Activated T-cell treated with anti-CD3 and anti-CD28 coated beads, Interleukin-2, amount 50 U/mL, for 72 hours (primary cell): ENCODE data around the gene SLC45A1. TPM values are rescaled to one million over a fixed set of nuclear protein-coding genes. Genes with fewer than 3 reads are reported as not detected.

Source experiments
- ATAC-seq, 2 donors: fragments of 150-1000 bp; cut with Tn5 transposase; replicated peaks in 1 of 2; 2 replicates each; pipeline ENCODE4 v1.10.0; 2021; ENCODE audit warnings: moderate library complexity in 2 of 2, mild to moderate bottlenecking in 1 of 2
- DNase-seq, 2 donors: peaks; one replicate each; pipeline ENCODE4 v3.0.0; 2021 to 2022; ENCODE audit warnings: mixed read lengths in 1 of 2
- H3K27ac Mint-ChIP-seq: one replicate; pipeline ENCODE4 v1.8.0; 2022; ENCODE audit warnings: mild to moderate bottlenecking, moderate library complexity, mixed read lengths
- H3K27me3 Mint-ChIP-seq: one replicate; pipeline ENCODE4 v1.8.0; 2022; ENCODE audit warnings: low read depth, mixed read lengths
- H3K36me3 Mint-ChIP-seq, 2 donors: one replicate each; pipeline ENCODE4 v1.8.0; 2022; ENCODE audit warnings: mixed read lengths in 2 of 2, mild to moderate bottlenecking in 1 of 2; ENCODE audit not compliant: insufficient read depth in 2 of 2
- H3K4me1 Mint-ChIP-seq: one replicate; pipeline ENCODE4 v1.8.0; 2022; ENCODE audit warnings: low read depth, mixed read lengths
- H3K4me3 Mint-ChIP-seq, 2 donors: one replicate each; pipeline ENCODE4 v1.8.0; 2022; ENCODE audit warnings: mild to moderate bottlenecking in 2 of 2, mixed read lengths in 2 of 2, moderate library complexity in 2 of 2
- H3K9me3 Mint-ChIP-seq, 2 donors: one replicate each; pipeline ENCODE4 v1.8.0; 2022; ENCODE audit warnings: mixed read lengths in 2 of 2
- total RNA-seq, 2 donors: library from RNA; stranded (reverse); gene quantifications; one replicate each; pipeline ENCODE4 v1.2.3, GENCODE V29; 2022

The SLC45A1 gene
- total RNA-seq, 2 donors from 2014 or later: 0.48 to 0.81 TPM

GRCh38 chr1:8386247-8386646, 68.3 kb downstream of the SLC45A1 start:
- no peak for ATAC-seq
- no peaks in the 10 kb centered on the region for H3K9me3 Mint-ChIP-seq
- peaks cover under 1 to 6% of the 10 kb centered on the region in 2 donors for H3K36me3 Mint-ChIP-seq
- no peaks in the 10 kb centered on the region for H3K27me3 Mint-ChIP-seq
- peaks cover 78% of the 10 kb centered on the region for H3K4me1 Mint-ChIP-seq
- no peak overlapping the region for H3K4me3 Mint-ChIP-seq
- DNase-seq: no peak
- peak overlapping the region; percentile 73 for H3K27ac Mint-ChIP-seq

DNA sequence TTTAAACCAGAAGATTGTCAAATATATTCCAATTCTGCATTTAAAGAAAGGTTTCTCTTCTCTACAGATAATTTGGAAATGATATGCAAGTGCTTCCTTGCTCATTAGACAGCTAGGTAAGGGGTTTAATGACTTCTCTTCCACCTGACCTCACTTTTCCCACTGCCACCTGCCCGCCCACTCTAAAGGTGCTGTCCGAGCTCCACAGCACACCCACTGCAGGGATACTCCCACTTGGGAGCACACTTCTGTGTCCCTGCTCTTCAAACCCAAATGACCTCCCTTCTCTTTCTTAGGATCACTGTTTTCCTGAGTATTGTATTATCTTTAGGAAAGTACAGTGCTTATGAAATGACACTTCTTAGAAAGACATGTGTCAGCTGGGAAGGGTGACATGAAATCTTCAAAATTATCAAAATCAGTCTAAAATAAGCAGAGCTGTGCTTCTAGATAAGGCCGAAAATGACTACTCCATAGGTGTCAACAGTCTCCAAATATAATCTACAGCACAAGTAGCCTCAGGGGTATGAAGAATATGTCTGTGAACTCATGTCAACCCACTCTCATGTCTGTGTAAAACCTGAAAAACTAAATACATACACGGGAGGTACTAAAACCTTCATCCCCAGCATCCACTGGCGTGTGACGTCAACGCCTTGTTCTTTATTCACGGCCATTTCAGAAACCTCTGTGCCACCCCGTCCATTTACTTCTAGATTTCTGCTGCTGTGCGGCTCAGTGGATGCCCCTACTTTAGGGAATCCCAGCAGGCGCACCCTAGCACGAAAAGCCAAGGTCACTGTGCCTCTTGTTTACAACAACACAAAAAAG, 71.0 kb downstream of the SLC45A1 start:
- no peak for ATAC-seq
- no peaks in the 10 kb centered on the region for H3K9me3 Mint-ChIP-seq
- peaks cover 82% of the 10 kb centered on the region for H3K4me1 Mint-ChIP-seq
- H3K4me3 Mint-ChIP-seq: no peak overlapping the region
- DNase-seq: no peak
- H3K27me3 Mint-ChIP-seq: no peaks in the 10 kb centered on the region
- H3K27ac Mint-ChIP-seq: no peak overlapping the region
- peaks cover 2 to 3% of the 10 kb centered on the region in 2 donors for H3K36me3 Mint-ChIP-seq

- Mint-ChIP-seq H3K36me3 (peaks cover 3 to 6% of the 10 kb centered on the region in 2 donors), H3K27ac (no peak overlapping the region), H3K27me3 (no peaks in the 10 kb centered on the region), H3K4me1 (peaks cover 82% of the 10 kb centered on the region), H3K4me3 (no peak overlapping the region), H3K9me3 (no peaks in the 10 kb centered on the region)
- ATAC-seq (peak; percentile 95), DNase-seq (peak; percentile 51 to 60)
Observed at GRCh38 chr1:8389958-8390535, 72.1 kb downstream of the SLC45A1 start.

- no peak for DNase-seq
- H3K4me1 Mint-ChIP-seq: peaks cover 83% of the 10 kb centered on the region
Observed at GRCh38 chr1:8390707-8391106, 72.8 kb downstream of the SLC45A1 start.

GRCh38 chr1:8392522-8392921, 74.6 kb downstream of the SLC45A1 start:
- no peak for DNase-seq
- no peaks in the 10 kb centered on the region for H3K9me3 Mint-ChIP-seq
- H3K27ac Mint-ChIP-seq: peak overlapping the region; percentile 71
- H3K27me3 Mint-ChIP-seq: no peaks in the 10 kb centered on the region
- no peak overlapping the region for H3K4me3 Mint-ChIP-seq
- peaks cover 3 to 8% of the 10 kb centered on the region in 2 donors for H3K36me3 Mint-ChIP-seq
- ATAC-seq: no peak
- peaks cover 89% of the 10 kb centered on the region for H3K4me1 Mint-ChIP-seq

More at GRCh38 chr1:8390707-8391106, 72.8 kb downstream of the SLC45A1 start:
- H3K9me3 Mint-ChIP-seq: no peaks in the 10 kb centered on the region
- H3K4me3 Mint-ChIP-seq: peak overlapping the region in 1 of 2 donors; percentile 33
- H3K27me3 Mint-ChIP-seq: no peaks in the 10 kb centered on the region
- no peak for ATAC-seq
- H3K36me3 Mint-ChIP-seq: peaks cover 3 to 6% of the 10 kb centered on the region in 2 donors
- H3K27ac Mint-ChIP-seq: peak overlapping the region; percentile 82
